ENCODE data around the gene XRCC6. TPM values are rescaled to one million over a fixed set of nuclear protein-coding genes. Genes with fewer than 3 reads are reported as not detected.

XRCC6 gene
- total and polyA plus RNA-seq, 2 of the 13 experiments (the other 11 are each of a cell fraction or from before 2014, with no cell fraction given): 124 to 625 TPM

DNA sequence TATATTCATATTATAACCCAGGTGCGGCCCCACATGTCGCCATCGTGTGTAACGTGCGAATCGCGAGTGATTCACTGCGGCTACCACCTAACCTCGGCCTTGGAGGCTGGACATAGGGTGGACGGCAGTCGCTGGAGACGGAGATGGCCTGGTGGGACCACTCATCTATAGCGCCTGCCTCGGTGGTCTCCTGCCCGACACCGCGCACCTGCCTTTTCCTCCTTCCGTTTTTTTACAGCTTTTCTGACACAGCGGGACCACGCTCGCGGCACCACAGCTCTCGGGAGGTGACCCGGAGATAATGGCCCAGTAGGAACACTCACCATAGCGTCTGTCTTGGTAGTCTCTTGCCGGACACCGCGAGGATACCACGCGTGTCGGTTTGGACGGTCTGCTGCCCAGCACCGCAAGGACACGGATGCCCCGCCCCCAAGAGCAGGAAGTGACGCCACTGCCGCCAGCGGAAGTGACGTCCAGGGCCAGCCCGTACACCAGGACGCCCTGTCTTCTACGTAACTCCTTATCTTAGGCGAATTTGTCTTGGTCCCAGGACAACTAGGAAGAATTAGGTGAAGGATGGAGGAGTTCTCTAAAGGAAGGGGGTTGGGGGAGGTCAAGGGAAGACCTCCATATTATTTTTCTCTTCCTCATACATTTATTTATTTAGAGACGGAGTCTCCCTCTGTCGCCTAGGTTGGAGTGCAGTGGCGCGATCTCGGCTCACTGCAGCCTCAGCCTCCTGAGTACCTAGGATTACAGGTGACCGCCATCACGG, 61.1 kb downstream of the XRCC6 start (continued):
- TF ChIP-seq, protein P1, sequence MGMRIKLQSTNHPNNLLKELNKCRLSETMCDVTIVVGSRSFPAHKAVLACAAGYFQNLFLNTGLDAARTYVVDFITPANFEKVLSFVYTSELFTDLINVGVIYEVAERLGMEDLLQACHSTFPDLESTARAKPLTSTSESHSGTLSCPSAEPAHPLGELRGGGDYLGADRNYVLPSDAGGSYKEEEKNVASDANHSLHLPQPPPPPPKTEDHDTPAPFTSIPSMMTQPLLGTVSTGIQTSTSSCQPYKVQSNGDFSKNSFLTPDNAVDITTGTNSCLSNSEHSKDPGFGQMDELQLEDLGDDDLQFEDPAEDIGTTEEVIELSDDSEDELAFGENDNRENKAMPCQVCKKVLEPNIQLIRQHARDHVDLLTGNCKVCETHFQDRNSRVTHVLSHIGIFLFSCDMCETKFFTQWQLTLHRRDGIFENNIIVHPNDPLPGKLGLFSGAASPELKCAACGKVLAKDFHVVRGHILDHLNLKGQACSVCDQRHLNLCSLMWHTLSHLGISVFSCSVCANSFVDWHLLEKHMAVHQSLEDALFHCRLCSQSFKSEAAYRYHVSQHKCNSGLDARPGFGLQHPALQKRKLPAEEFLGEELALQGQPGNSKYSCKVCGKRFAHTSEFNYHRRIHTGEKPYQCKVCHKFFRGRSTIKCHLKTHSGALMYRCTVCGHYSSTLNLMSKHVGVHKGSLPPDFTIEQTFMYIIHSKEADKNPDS (CRISPR knock-in tag; IDR thresholded peaks at IDR 0.05): no peak
- TF ChIP-seq BORCS8-MEF2B (CRISPR knock-in tag; IDR thresholded peaks at IDR 0.05) (peak; percentile 24; the same call in 1 of the 2 replicates), SP140L (CRISPR knock-in tag; IDR thresholded peaks at IDR 0.05; ENCODE audit: borderline replicate concordance) (no peak), U2AF2 (IDR thresholded peaks at IDR 0.05; ENCODE audit: low read depth, low read length) (no peak), XRCC5 (optimal IDR thresholded peaks at IDR 0.05; ENCODE audit: low read length) (no peak), ARID2 (CRISPR knock-in tag; IDR thresholded peaks at IDR 0.05; ENCODE audit: borderline replicate concordance) (no peak), KLF11 (CRISPR knock-in tag; IDR thresholded peaks at IDR 0.05) (0 out of 2 replicates have a peak, but pooled peaks have one; percentile 61), ZNF124 (CRISPR knock-in tag; IDR thresholded peaks at IDR 0.05) (peak; percentile 81), ZNF546 (CRISPR knock-in tag; conservative IDR thresholded peaks at IDR 0.05) (no peak), HDAC1 (CRISPR knock-in tag; IDR thresholded peaks at IDR 0.05) (peak; percentile 80), KDM5B (CRISPR knock-in tag; IDR thresholded peaks at IDR 0.05; ENCODE audit: borderline replicate concordance) (no peak), ZSCAN21 (CRISPR knock-in tag; IDR thresholded peaks at IDR 0.05; ENCODE audit: borderline replicate concordance) (no peak; the same call in 1 of the 2 replicates), HNRNPK (IDR thresholded peaks at IDR 0.05; ENCODE audit: low read depth, low read length, poor library complexity, severe bottlenecking) (no peak), NFE2L2 (IDR thresholded peaks at IDR 0.05; ENCODE audit: low read length) (no peak), TBP (CRISPR knock-in tag; IDR thresholded peaks at IDR 0.05) (0 out of 2 replicates have a peak, but pooled peaks have one; percentile 3), KMT2A (CRISPR knock-in tag; IDR thresholded peaks at IDR 0.05) (peak; percentile 98), RBFOX2 (IDR thresholded peaks at IDR 0.05; ENCODE audit: low read depth, low read length) (peak; percentile 81)
- TF ChIP-seq, protein P2, sequence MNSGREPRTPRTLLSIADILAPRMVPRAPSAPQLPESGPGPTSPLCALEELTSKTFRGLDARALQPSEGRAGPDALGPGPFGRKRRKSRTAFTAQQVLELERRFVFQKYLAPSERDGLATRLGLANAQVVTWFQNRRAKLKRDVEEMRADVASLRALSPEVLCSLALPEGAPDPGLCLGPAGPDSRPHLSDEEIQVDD (CRISPR knock-in tag; IDR thresholded peaks at IDR 0.05; ENCODE audit: borderline replicate concordance): no peak
- TF ChIP-seq, protein P3, sequence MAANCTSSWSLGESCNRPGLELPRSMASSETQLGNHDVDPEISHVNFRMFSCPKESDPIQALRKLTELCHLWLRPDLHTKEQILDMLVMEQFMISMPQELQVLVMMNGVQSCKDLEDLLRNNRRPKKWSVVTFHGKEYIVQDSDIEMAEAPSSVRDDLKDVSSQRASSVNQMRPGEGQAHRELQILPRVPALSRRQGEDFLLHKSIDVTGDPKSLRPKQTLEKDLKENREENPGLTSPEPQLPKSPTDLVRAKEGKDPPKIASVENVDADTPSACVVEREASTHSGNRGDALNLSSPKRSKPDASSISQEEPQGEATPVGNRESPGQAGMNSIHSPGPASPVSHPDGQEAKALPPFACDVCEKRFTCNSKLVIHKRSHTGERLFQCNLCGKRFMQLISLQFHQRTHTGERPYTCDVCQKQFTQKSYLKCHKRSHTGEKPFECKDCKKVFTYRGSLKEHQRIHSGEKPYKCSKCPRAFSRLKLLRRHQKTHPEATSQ (CRISPR knock-in tag; IDR thresholded peaks at IDR 0.05; ENCODE audit: borderline replicate concordance): no peak
- TF ChIP-seq, protein P4, sequence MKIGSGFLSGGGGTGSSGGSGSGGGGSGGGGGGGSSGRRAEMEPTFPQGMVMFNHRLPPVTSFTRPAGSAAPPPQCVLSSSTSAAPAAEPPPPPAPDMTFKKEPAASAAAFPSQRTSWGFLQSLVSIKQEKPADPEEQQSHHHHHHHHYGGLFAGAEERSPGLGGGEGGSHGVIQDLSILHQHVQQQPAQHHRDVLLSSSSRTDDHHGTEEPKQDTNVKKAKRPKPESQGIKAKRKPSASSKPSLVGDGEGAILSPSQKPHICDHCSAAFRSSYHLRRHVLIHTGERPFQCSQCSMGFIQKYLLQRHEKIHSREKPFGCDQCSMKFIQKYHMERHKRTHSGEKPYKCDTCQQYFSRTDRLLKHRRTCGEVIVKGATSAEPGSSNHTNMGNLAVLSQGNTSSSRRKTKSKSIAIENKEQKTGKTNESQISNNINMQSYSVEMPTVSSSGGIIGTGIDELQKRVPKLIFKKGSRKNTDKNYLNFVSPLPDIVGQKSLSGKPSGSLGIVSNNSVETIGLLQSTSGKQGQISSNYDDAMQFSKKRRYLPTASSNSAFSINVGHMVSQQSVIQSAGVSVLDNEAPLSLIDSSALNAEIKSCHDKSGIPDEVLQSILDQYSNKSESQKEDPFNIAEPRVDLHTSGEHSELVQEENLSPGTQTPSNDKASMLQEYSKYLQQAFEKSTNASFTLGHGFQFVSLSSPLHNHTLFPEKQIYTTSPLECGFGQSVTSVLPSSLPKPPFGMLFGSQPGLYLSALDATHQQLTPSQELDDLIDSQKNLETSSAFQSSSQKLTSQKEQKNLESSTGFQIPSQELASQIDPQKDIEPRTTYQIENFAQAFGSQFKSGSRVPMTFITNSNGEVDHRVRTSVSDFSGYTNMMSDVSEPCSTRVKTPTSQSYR (CRISPR knock-in tag; IDR thresholded peaks at IDR 0.05; ENCODE audit: borderline replicate concordance): peak; percentile 69; the same call in 1 of the 2 replicates
- TF ChIP-seq, protein P5, sequence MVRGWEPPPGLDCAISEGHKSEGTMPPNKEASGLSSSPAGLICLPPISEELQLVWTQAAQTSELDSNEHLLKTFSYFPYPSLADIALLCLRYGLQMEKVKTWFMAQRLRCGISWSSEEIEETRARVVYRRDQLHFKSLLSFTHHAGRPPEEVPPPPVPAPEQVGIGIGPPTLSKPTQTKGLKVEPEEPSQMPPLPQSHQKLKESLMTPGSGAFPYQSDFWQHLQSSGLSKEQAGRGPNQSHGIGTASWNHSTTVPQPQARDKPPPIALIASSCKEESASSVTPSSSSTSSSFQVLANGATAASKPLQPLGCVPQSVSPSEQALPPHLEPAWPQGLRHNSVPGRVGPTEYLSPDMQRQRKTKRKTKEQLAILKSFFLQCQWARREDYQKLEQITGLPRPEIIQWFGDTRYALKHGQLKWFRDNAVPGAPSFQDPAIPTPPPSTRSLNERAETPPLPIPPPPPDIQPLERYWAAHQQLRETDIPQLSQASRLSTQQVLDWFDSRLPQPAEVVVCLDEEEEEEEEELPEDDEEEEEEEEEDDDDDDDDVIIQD (CRISPR knock-in tag; IDR thresholded peaks at IDR 0.05; ENCODE audit: low read depth): peak; percentile 36; the same call in 1 of the 2 replicates
